HG02623 (cell line): Measurements from ENCODE around the gene ETF1.

Source experiments
- ATAC-seq: cut with Tn5 transposase; IDR thresholded peaks from one replicate; pipeline ENCODE4 v1.9.1; 2021; ENCODE audit warnings: moderate library complexity; ENCODE audit not compliant: unreplicated experiment

Gene ETF1

GRCh38 chr5:138542956-138543729 is at the start of gene ETF1:
Gene ETF1, minus strand, starts transcription at chr5:138543236. Its CDS starts 318 bp downstream, at chr5:138542918.
- peak; percentile 88 for ATAC-seq

GRCh38 chr5:138588013-138588788 is 45.2 kb upstream of the ETF1 start:
- no peak for ATAC-seq

- no peak for ATAC-seq
Measured at GRCh38 chr5:138585157-138585556, 42.1 kb upstream of the ETF1 start.

GRCh38 chr5:138583984-138584637 is 41.1 kb upstream of the ETF1 start:
- no peak for ATAC-seq

- ATAC-seq: no peak
Measured at GRCh38 chr5:138582959-138583358, 39.9 kb upstream of the ETF1 start.

GRCh38 chr5:138580777-138581176 is 37.7 kb upstream of the ETF1 start:
- ATAC-seq: no peak

- no peak for ATAC-seq
Measured at GRCh38 chr5:138580001-138580400, 37.0 kb upstream of the ETF1 start.

GRCh38 chr5:138579517-138579863 is 36.5 kb upstream of the ETF1 start:
- ATAC-seq: no peak

- ATAC-seq: no peak
Measured at GRCh38 chr5:138577452-138577851, 34.4 kb upstream of the ETF1 start.

- ATAC-seq: peak; percentile 84
Measured at GRCh38 chr5:138575194-138576015, 32.4 kb upstream of the ETF1 start, which contains the start of gene HSPA9. Gene HSPA9, minus strand, starts transcription at chr5:138575401. Its CDS starts 83 bp downstream, at chr5:138575318.

GRCh38 chr5:138574744-138575193 is 31.7 kb upstream of the ETF1 start:
- peak; percentile 19 for ATAC-seq

GRCh38 chr5:138573949-138574670 is 31.1 kb upstream of the ETF1 start:
- no peak for ATAC-seq

GRCh38 chr5:138573223-138573622 is 30.2 kb upstream of the ETF1 start:
- ATAC-seq: no peak

GRCh38 chr5:138570871-138571270 is 27.8 kb upstream of the ETF1 start:
- ATAC-seq: no peak

GRCh38 chr5:138569782-138570181 is 26.7 kb upstream of the ETF1 start:
- ATAC-seq: no peak

GRCh38 chr5:138568061-138568824 is 25.2 kb upstream of the ETF1 start:
- no peak for ATAC-seq

GRCh38 chr5:138566792-138567191 is 23.8 kb upstream of the ETF1 start:
- ATAC-seq: no peak

GRCh38 chr5:138565100-138565821 is 22.2 kb upstream of the ETF1 start:
- no peak for ATAC-seq

GRCh38 chr5:138564242-138564641 is 21.2 kb upstream of the ETF1 start:
- no peak for ATAC-seq
